NB4 (cell line): ENCODE measurements around the gene SNRNP200.
A peak's percentile ranks its signal among the peaks of the same experiment; 100 is the strongest.

Experiments used
- DNase-seq: peaks from one replicate; pipeline ENCODE4 v3.0.0; 2010; ENCODE audit warnings: low read depth
- H3K4me3 ChIP-seq: one replicate; pipeline ENCODE4 v1.5.1; 2011; ENCODE audit warnings: mild to moderate bottlenecking, low read depth, low read length, moderate library complexity
- MYC ChIP-seq: IDR thresholded peaks from 2 replicates; pipeline ENCODE4 v1.6.1; 2011; ENCODE audit warnings: low read depth, low read length
- POLR2A ChIP-seq: IDR thresholded peaks from 2 replicates; pipeline ENCODE4 v1.6.1; 2011; ENCODE audit warnings: mild to moderate bottlenecking; ENCODE audit not compliant: insufficient read length; ENCODE audit errors: extremely low read depth
- TF ChIP-seq, protein P1 (sequence below): IDR thresholded peaks from 2 replicates; pipeline ENCODE4 v1.6.1; 2011; ENCODE audit warnings: low read depth, low read length
- TF ChIP-seq, protein P2 (sequence below): IDR thresholded peaks from one replicate; pipeline ENCODE4 v1.5.1; 2012; ENCODE audit warnings: low read depth, low read length

The SNRNP200 gene

DNA sequence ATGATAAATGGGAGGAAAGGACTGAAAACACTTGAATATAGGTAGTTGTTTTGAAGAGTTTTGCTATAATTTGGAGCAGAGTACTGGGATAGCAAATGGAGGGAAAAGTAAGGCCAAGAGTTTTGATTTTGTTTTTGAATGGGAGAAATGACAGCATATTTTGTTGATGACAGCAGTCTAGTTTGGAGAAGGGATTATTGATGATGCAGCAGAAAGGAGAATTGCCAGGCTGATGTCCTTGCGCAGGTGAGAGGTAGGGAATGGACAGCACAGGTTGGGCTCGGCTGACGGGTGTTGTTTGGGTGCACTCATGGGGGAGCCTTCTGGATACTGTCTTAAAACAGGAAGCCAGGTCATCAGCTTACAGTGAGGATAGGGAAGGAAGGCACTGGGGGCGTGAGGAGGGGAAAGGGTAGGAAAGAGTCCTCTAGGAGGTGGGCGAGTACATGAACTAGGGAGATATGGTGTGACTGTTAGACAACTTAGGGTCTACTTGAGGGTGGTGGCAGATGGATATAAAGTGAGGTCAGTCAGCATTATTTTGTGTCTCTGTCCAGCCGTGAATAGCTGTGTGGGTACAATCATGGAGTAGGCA, 40.6 kb upstream of the SNRNP200 start:
- TF ChIP-seq MYC (no peak), POLR2A (no peak)
- TF ChIP-seq, protein P1, sequence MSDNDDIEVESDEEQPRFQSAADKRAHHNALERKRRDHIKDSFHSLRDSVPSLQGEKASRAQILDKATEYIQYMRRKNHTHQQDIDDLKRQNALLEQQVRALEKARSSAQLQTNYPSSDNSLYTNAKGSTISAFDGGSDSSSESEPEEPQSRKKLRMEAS, result no peak
- TF ChIP-seq, protein P2, sequence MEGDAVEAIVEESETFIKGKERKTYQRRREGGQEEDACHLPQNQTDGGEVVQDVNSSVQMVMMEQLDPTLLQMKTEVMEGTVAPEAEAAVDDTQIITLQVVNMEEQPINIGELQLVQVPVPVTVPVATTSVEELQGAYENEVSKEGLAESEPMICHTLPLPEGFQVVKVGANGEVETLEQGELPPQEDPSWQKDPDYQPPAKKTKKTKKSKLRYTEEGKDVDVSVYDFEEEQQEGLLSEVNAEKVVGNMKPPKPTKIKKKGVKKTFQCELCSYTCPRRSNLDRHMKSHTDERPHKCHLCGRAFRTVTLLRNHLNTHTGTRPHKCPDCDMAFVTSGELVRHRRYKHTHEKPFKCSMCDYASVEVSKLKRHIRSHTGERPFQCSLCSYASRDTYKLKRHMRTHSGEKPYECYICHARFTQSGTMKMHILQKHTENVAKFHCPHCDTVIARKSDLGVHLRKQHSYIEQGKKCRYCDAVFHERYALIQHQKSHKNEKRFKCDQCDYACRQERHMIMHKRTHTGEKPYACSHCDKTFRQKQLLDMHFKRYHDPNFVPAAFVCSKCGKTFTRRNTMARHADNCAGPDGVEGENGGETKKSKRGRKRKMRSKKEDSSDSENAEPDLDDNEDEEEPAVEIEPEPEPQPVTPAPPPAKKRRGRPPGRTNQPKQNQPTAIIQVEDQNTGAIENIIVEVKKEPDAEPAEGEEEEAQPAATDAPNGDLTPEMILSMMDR, result no peak
- no peak overlapping the region for H3K4me3 ChIP-seq
- DNase-seq, result no peak

DNA sequence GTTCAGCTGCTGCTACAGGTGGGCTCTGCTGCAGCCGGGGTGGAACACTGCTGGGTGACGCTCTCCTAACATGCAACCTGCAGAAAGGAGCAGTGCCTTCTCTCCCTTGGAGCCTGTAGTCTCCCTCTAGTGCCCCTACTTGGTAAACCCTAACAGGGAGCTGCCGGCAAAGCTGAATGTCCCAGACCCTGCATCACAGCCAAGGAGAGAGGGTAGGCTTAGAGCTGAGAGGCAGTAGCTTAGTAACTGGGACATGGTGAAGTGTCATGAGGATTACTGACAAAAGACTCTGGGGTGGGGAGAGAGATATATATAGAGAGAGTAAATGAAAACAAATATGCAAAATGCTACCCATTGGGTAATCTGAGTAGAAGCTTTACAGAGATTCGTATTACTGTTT, 40.1 kb upstream of the SNRNP200 start:
- no peak overlapping the region for H3K4me3 ChIP-seq
- TF ChIP-seq MYC, result no peak
- no peak for TF ChIP-seq POLR2A
- TF ChIP-seq, protein P2, result peak; percentile 20
- peak; percentile 26 for DNase-seq

DNA sequence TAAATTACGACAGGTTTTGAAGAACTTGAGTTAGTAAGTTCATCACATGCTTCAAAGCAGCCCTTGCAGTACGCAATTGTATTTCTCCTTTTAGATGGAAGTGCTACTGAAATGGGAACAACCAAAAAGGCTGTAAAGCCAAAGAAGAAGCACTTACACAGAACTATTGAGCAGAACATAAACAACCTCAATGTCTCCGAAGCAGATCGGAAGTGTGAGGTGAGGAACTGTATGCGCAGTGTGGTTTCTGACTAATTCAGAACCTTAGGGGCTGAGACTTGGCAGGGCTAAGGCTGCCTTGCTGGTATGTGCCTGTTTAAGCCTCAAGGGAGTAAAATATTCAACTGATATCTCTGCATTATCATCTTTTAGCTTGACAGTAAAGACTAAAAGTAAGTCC, 38.7 kb upstream of the SNRNP200 start:
- H3K4me3 ChIP-seq, result no peak overlapping the region
- no peak for DNase-seq
- TF ChIP-seq, protein P2, result no peak
- TF ChIP-seq MYC (no peak), POLR2A (no peak)
- TF ChIP-seq, protein P1, result no peak

DNA sequence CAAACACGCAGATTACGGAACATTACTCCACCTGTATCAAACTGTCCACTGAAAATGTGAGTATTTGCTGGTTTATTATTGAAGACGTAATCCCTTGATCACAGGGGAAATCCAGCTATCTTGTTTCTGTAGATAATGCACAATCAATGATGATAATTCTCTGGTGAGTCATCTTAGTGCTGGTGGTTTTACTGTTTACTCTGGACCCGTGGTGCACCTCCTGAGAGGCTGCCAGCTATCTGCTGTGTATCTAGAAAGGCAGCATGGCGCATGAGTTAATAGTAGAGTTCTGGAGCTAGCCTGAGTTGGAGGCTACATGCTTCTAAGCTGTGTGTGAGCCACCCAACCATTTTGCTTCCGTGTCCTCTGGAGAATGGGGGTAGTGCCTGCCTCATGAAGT, 36.7 kb upstream of the SNRNP200 start:
- H3K4me3 ChIP-seq, result no peak overlapping the region
- no peak for DNase-seq
- TF ChIP-seq, protein P2, result no peak
- TF ChIP-seq MYC, result no peak
- TF ChIP-seq, protein P1, result no peak
- no peak for TF ChIP-seq POLR2A

DNA sequence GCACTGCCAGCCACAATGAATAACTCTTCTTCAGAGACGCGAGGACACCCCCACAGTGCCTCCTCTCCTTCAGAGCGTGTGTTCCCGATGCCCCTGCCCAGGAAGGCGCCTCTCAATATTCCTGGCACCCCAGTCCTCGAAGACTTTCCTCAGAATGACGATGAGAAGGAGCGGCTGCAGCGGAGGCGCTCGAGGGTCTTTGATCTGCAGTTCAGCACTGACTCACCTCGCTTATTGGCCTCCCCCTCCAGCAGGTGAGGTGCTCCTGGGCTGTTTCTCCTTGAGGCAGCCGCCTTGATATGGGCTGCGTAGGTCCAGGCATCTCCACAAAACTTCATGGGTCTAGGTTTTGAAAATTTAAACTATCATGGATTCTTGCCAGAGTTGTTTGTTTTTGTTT, 36.3 kb upstream of the SNRNP200 start:
- TF ChIP-seq, protein P1, result no peak
- no peak for TF ChIP-seq POLR2A
- TF ChIP-seq, protein P2, result no peak
- TF ChIP-seq MYC, result no peak
- no peak overlapping the region for H3K4me3 ChIP-seq
- no peak for DNase-seq
